Sigmoid colon (tissue), 4 donors: Measurements from ENCODE around the gene BDKRB2.

Experiments
- CTCF ChIP-seq, 4 experiments: fragments of 450-650 bp in 3 of 4; fragments of 200-600 bp in 1 of 4; IDR thresholded peaks; one replicate each; pipeline ENCODE4 v1.5.1; 2016 to 2019; ENCODE audit warnings: antibody characterized with exemption in 4 of 4, mild to moderate bottlenecking in 3 of 4, moderate library complexity in 2 of 4
- POLR2AphosphoS5 ChIP-seq, 4 donors: sonication (generic); formaldehyde crosslinking; IDR thresholded peaks; one replicate each; pipeline ENCODE4 v1.6.1; 2017; ENCODE audit warnings: antibody characterized with exemption in 4 of 4

GRCh38 chr14:96164861-96165490 is 39.7 kb upstream of the BDKRB2 start:
- TF ChIP-seq CTCF (IDR thresholded peaks at IDR 0.05) (no peak), POLR2AphosphoS5 (IDR thresholded peaks at IDR 0.05) (no peak)
